ENCODE data around the gene MANEAL. TPM values are rescaled to one million over a fixed set of nuclear protein-coding genes. Genes with fewer than 3 reads are reported as not detected.

The MANEAL gene
- total RNA-seq, 1 donor from 2014 or later: 5.3 TPM

- H3K4me1 Mint-ChIP-seq: peaks cover 18% of the 10 kb centered on the region
- no peak overlapping the region for H3K4me3 Mint-ChIP-seq
- ATAC-seq (ENCODE audit: low read depth) (no peak), DNase-seq (no peak)
- peaks cover 71% of the 10 kb centered on the region for H3K36me3 Mint-ChIP-seq (ENCODE audit: low read depth)
- H3K27ac Mint-ChIP-seq: no peak overlapping the region
- intact Hi-C loops (cut with micrococcal nuclease): no loop called here
- ChIA-PET CTCF (interaction anchor here (0.6 kb wide), 1 partner anchor 200 kb away, joined by 4 read pairs; no protein-coding TSS in a partner anchor), POLR2A (interaction anchor here (1.5 to 1.9 kb wide), 2 partner anchors 13 to 38 kb away, joined by 3 to 8 read pairs; partner anchors contain the start of genes C1orf122, MTF1 and YRDC)
- H3K9me3 Mint-ChIP-seq: no peaks in the 10 kb centered on the region
- TF ChIP-seq CTCF (IDR thresholded peaks at IDR 0.05): no peak
- H3K27me3 Mint-ChIP-seq: no peaks in the 10 kb centered on the region
These were observed 27.8 kb downstream of the MANEAL start for GRCh38 chr1:37821481-37821880.

- H3K36me3 Mint-ChIP-seq (ENCODE audit: low read depth): peaks cover 69% of the 10 kb centered on the region
- DNase-seq (no peak), ATAC-seq (ENCODE audit: low read depth) (no peak)
- H3K4me1 Mint-ChIP-seq: peaks cover 18% of the 10 kb centered on the region
- POLR2A ChIA-PET: interaction anchor here (0.7 to 1.9 kb wide), 2 partner anchors 15 to 180 kb away, joined by 3 to 8 read pairs; partner anchors contain the start of genes C1orf122 and YRDC
- H3K9me3 Mint-ChIP-seq: no peaks in the 10 kb centered on the region
- no peak overlapping the region for H3K27ac Mint-ChIP-seq
- no peak overlapping the region for H3K4me3 Mint-ChIP-seq
- CTCF ChIA-PET: interaction anchor here (1.8 kb wide), 1 partner anchor 37 kb away, joined by 5 read pairs; the partner anchor contains the start of gene MTF1
- TF ChIP-seq CTCF (IDR thresholded peaks at IDR 0.05): no peak
- no peaks in the 10 kb centered on the region for H3K27me3 Mint-ChIP-seq
- intact Hi-C loops (cut with micrococcal nuclease): no loop called here
These were observed 29.5 kb downstream of the MANEAL start for GRCh38 chr1:37822906-37823815.

GRCh38 chr1:37824001-37824400, 30.4 kb downstream of the MANEAL start:
- Mint-ChIP-seq H3K27me3 (no peaks in the 10 kb centered on the region), H3K4me1 (peaks cover 18% of the 10 kb centered on the region), H3K27ac (no peak overlapping the region), H3K9me3 (no peaks in the 10 kb centered on the region), H3K4me3 (no peak overlapping the region), H3K36me3 (ENCODE audit: low read depth) (peaks cover 74% of the 10 kb centered on the region)
- ATAC-seq (ENCODE audit: low read depth): no peak
- CTCF ChIA-PET: interaction anchor here (1.8 kb wide), 1 partner anchor 36 kb away, joined by 5 read pairs; the partner anchor contains the start of gene MTF1
- DNase-seq: no peak
- intact Hi-C loops (cut with micrococcal nuclease): no loop called here
- POLR2A ChIA-PET: no interaction called here
- TF ChIP-seq CTCF (IDR thresholded peaks at IDR 0.05): no peak

GRCh38 chr1:37825506-37825905, 31.9 kb downstream of the MANEAL start:
- no peaks in the 10 kb centered on the region for H3K9me3 Mint-ChIP-seq
- H3K27ac Mint-ChIP-seq: peak overlapping the region; percentile 12
- H3K4me3 Mint-ChIP-seq: no peak overlapping the region
- peaks cover 9% of the 10 kb centered on the region for H3K4me1 Mint-ChIP-seq
- ATAC-seq (ENCODE audit: low read depth) (no peak), DNase-seq (no peak)
- ChIA-PET POLR2A (no interaction called here), CTCF (no interaction called here)
- H3K27me3 Mint-ChIP-seq: no peaks in the 10 kb centered on the region
- no peak for TF ChIP-seq CTCF (IDR thresholded peaks at IDR 0.05)
- peaks cover 74% of the 10 kb centered on the region for H3K36me3 Mint-ChIP-seq (ENCODE audit: low read depth)
- intact Hi-C loops (cut with micrococcal nuclease): no loop called here

- ChIA-PET CTCF (interaction anchor here (0.6 kb wide), 1 partner anchor 34 kb away, joined by 3 read pairs; no protein-coding TSS in a partner anchor), POLR2A (no interaction called here)
- no peak for TF ChIP-seq CTCF (IDR thresholded peaks at IDR 0.05)
- Mint-ChIP-seq H3K4me1 (peaks cover 8% of the 10 kb centered on the region), H3K27ac (no peak overlapping the region), H3K9me3 (no peaks in the 10 kb centered on the region), H3K27me3 (no peaks in the 10 kb centered on the region), H3K36me3 (ENCODE audit: low read depth) (peaks cover 69% of the 10 kb centered on the region), H3K4me3 (no peak overlapping the region)
- DNase-seq (no peak), ATAC-seq (ENCODE audit: low read depth) (no peak)
- intact Hi-C loops (cut with micrococcal nuclease): no loop called here
These were observed 34.9 kb downstream of the MANEAL start for GRCh38 chr1:37828410-37829074.

Data from activated B cell treated with CpG ODN at 0.5 μM for 24 hours (primary cell).